DOHH2 (cell line): ENCODE data around the gene RGS7BP.

Source experiments
- EZH2phosphoT487 ChIP-seq: fragments of 200-600 bp; sonication (generic); IDR thresholded peaks from 2 replicates; pipeline ENCODE4 v1.6.1; 2017; ENCODE audit warnings: borderline replicate concordance, mild to moderate bottlenecking, antibody characterized with exemption, low read length, moderate library complexity, mixed read lengths
- TF ChIP-seq, protein P1 (sequence below): fragments of 200-600 bp; sonication (generic); IDR thresholded peaks from one replicate; pipeline ENCODE4 v1.5.1; 2014; ENCODE audit warnings: antibody characterized with exemption, mild to moderate bottlenecking, low read depth, low read length; ENCODE audit not compliant: poor library complexity, severe bottlenecking

- TF ChIP-seq, protein P1, sequence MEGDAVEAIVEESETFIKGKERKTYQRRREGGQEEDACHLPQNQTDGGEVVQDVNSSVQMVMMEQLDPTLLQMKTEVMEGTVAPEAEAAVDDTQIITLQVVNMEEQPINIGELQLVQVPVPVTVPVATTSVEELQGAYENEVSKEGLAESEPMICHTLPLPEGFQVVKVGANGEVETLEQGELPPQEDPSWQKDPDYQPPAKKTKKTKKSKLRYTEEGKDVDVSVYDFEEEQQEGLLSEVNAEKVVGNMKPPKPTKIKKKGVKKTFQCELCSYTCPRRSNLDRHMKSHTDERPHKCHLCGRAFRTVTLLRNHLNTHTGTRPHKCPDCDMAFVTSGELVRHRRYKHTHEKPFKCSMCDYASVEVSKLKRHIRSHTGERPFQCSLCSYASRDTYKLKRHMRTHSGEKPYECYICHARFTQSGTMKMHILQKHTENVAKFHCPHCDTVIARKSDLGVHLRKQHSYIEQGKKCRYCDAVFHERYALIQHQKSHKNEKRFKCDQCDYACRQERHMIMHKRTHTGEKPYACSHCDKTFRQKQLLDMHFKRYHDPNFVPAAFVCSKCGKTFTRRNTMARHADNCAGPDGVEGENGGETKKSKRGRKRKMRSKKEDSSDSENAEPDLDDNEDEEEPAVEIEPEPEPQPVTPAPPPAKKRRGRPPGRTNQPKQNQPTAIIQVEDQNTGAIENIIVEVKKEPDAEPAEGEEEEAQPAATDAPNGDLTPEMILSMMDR: no peak
- TF ChIP-seq EZH2phosphoT487: no peak
These were observed at the start of gene RGS7BP for GRCh38 chr5:64505769-64506566.
